Heart left ventricle (tissue), 13 donors: Measurements from ENCODE around the gene C2orf80.

Experiments used
- POLR2A ChIP-seq, 2 donors: fragments of 450-650 bp; IDR thresholded peaks; one replicate each; pipeline ENCODE4 v1.6.1; 2017; ENCODE audit warnings: antibody characterized with exemption in 2 of 2, mild to moderate bottlenecking in 2 of 2, moderate library complexity in 2 of 2
- TF ChIP-seq, protein P1 (sequence below), 12 donors: fragments of 200-600 bp; sonication (generic) in 4 of 12; IDR thresholded peaks; one replicate each; pipeline versions ENCODE4 v1.5.0 to v1.8.0; 2018 to 2022; ENCODE audit warnings: antibody characterized with exemption in 12 of 12, mild to moderate bottlenecking in 5 of 12
- donor health status: ischemic (EF 13 %, LVEDD 7.1; RV severe dilation, severe dysfunction).
- donor health status: DM: no; HTN: yes; CAD: no.
- donor health status: DM: no; HTN: no; CAD: no.
- donor health status: ischemic (EF 25% LVEDD 6.9; RV normal size, moderate dysfunction).
- donor health status: ischemic (EF 25% LVEDD 5.7; RV mildly dilated, moderate dysfunction).
- donor health status: ischemic (EF 35%, LVEDD 5.7; RV mildly dilated, moderate dysfunction).
- donor health status: nonischemic (EF 11% LVEDD 7.7; RV severe dilation, severe dysfunction).
- donor health status: DM: yes; HTN: yes; CAD: no.
- donor health status: PGD.
- donor health status: ischemic (EF 29% LVEDD 5.4; RV normal size, mild dysfunction).
- donor health status: nonischemic (EF 23%, LVEDD 6.1; RV moderate dilation, normal function).

DNA sequence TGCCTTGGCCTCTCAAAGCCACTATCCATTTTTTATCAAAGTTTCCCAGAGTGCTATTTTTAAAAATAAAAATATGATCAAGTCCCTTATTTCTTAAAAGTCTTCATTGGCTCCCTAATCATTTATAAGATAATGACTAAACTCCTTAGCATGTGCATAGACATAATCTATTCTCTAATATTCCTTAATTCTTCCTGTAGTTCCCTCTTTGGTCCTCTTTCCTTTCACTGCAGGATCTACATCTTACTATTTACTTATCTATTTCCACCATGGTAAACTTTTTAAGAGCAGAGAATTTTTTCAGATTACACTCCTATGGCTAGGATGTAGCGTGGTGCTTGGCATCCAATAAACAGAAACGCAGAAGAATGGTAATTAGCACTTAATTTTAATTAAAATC, 46.0 kb upstream of the C2orf80 start:
- no peak for TF ChIP-seq POLR2A (IDR thresholded peaks at IDR 0.05)
- TF ChIP-seq, protein P1, sequence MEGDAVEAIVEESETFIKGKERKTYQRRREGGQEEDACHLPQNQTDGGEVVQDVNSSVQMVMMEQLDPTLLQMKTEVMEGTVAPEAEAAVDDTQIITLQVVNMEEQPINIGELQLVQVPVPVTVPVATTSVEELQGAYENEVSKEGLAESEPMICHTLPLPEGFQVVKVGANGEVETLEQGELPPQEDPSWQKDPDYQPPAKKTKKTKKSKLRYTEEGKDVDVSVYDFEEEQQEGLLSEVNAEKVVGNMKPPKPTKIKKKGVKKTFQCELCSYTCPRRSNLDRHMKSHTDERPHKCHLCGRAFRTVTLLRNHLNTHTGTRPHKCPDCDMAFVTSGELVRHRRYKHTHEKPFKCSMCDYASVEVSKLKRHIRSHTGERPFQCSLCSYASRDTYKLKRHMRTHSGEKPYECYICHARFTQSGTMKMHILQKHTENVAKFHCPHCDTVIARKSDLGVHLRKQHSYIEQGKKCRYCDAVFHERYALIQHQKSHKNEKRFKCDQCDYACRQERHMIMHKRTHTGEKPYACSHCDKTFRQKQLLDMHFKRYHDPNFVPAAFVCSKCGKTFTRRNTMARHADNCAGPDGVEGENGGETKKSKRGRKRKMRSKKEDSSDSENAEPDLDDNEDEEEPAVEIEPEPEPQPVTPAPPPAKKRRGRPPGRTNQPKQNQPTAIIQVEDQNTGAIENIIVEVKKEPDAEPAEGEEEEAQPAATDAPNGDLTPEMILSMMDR (IDR thresholded peaks at IDR 0.05) = no peak
